Left hindlimb (tissue), 1 donor: ENCODE measurements around the gene NYNRIN.
"Not testable (repeated sequence)": the region's sequence is repeated elsewhere in the genome, so short reads cannot be mapped to it uniquely, and the experiment has no call there.

Experiments used
- DNase-seq: peaks from one replicate; pipeline ENCODE4 v3.0.0-alpha.2; 2018

The NYNRIN gene

GRCh38 chr14:24432259-24433131 lies 33.7 kb downstream of the NYNRIN start:
- no peak for DNase-seq

GRCh38 chr14:24434036-24434435 lies 35.2 kb downstream of the NYNRIN start:
- no peak for DNase-seq

GRCh38 chr14:24434676-24435075 lies 35.9 kb downstream of the NYNRIN start:
- no peak for DNase-seq

GRCh38 chr14:24435192-24435810 lies 36.5 kb downstream of the NYNRIN start:
- no peak for DNase-seq

- no peak for DNase-seq
These were observed 37.2 kb downstream of the NYNRIN start for GRCh38 chr14:24435998-24436354.

- peak; percentile 71 for DNase-seq
These were observed 37.7 kb downstream of the NYNRIN start for GRCh38 chr14:24436355-24437019.

- no peak for DNase-seq
These were observed 38.4 kb downstream of the NYNRIN start for GRCh38 chr14:24437020-24437735.

- DNase-seq: no peak
These were observed 38.9 kb downstream of the NYNRIN start for GRCh38 chr14:24437736-24438067.

GRCh38 chr14:24438223-24439097 lies 39.7 kb downstream of the NYNRIN start:
- no peak for DNase-seq

GRCh38 chr14:24439257-24439656 lies 40.5 kb downstream of the NYNRIN start:
- DNase-seq: no peak

- no peak for DNase-seq
These were observed 41.2 kb downstream of the NYNRIN start for GRCh38 chr14:24439830-24440605.

- DNase-seq: no peak
These were observed 42.0 kb downstream of the NYNRIN start for GRCh38 chr14:24440606-24441399.

GRCh38 chr14:24441485-24441884 lies 42.7 kb downstream of the NYNRIN start:
- DNase-seq: no peak

- no peak for DNase-seq
These were observed 43.1 kb downstream of the NYNRIN start for GRCh38 chr14:24441904-24442239.

- peak; percentile 98 for DNase-seq
These were observed 43.6 kb downstream of the NYNRIN start, which contains the start of gene SDR39U1 for GRCh38 chr14:24442240-24443052. Gene SDR39U1, minus strand, starts transcription at chr14:24442776. Its CDS starts 7 bp downstream, at chr14:24442769.

GRCh38 chr14:24443053-24443665 lies 44.4 kb downstream of the NYNRIN start:
- DNase-seq: no peak

GRCh38 chr14:24450828-24451227 lies 52.0 kb downstream of the NYNRIN start:
- DNase-seq: not testable (repeated sequence)

GRCh38 chr14:24456980-24457379 lies 58.2 kb downstream of the NYNRIN start:
- DNase-seq: no peak

GRCh38 chr14:24458736-24459135 lies 59.9 kb downstream of the NYNRIN start:
- no peak for DNase-seq
